Testis (tissue), 3 donors: Measurements from ENCODE around the gene TNFAIP8L1. TPM values are rescaled to one million over a fixed set of nuclear protein-coding genes. Genes with fewer than 3 reads are reported as not detected.

ENCODE experiments used
- DNase-seq: peaks from one replicate; pipeline ENCODE4 v3.0.0-alpha.2; 2019
- H3K27ac ChIP-seq, 2 donors: fragments of 200-600 bp; sonication (generic); one replicate each; pipeline ENCODE4 v1.5.1; 2019
- H3K27me3 ChIP-seq: fragments of 200-600 bp; sonication (generic); one replicate; pipeline ENCODE4 v1.5.1; 2019
- H3K36me3 ChIP-seq: fragments of 200-600 bp; sonication (generic); one replicate; pipeline ENCODE4 v1.5.1; 2017; ENCODE audit warnings: low read depth; ENCODE audit errors: missing control alignments
- H3K4me1 ChIP-seq: fragments of 200-600 bp; sonication (generic); one replicate; pipeline ENCODE4 v1.5.1; 2019
- H3K4me3 ChIP-seq, 2 donors: fragments of 200-600 bp; sonication (generic); one replicate each; pipeline ENCODE4 v1.5.1; 2017 to 2019
- H3K9me3 ChIP-seq: fragments of 200-600 bp; sonication (generic); one replicate; pipeline ENCODE4 v1.5.1; 2017
- POLR2A ChIP-seq: fragments of 450-650 bp; IDR thresholded peaks from one replicate; pipeline ENCODE4 v1.6.1; 2017; ENCODE audit warnings: antibody characterized with exemption, mild to moderate bottlenecking, moderate library complexity
- WGBS, 2 donors: methylation state at CpG; one replicate each; pipeline ENCODE4 v1.1.5; 2018; 5-methylcytosine and 5-hydroxymethylcytosine counted together
- intact Hi-C: fragments of 100-400 bp; cut with DNase I; formaldehyde crosslinking; loops from one replicate; pipeline ENCODE4 v1.15.1; 2023; ENCODE audit warnings: low total_unique reads
- polyA plus RNA-seq: library from polyadenylated mRNA; stranded (reverse); fragments of 350-450 nt; fragmentation: Illumina TruSeq; extraction: RNeasy Lipid Tissue Mini Kit (QIAGEN cat#74804); gene quantifications from one replicate; pipeline ENCODE4 v1.2.3, GENCODE V29; 2014; ENCODE audit warnings: low read depth, low replicate concordance; ENCODE audit not compliant: insufficient read depth
- total RNA-seq, 2 donors: library from RNA; depleted of rRNA; stranded (reverse); fragments of >200 nt; gene quantifications; one replicate each; pipeline ENCODE4 v1.2.3, GENCODE V29; 2016
- TF ChIP-seq, protein P1 (sequence below), 3 experiments: fragments of 450-650 bp in 2 of 3; fragments of 200-600 bp in 1 of 3; sonication (generic) in 1 of 3; IDR thresholded peaks; one replicate each; pipeline ENCODE4 v1.5.1; 2016 to 2019; ENCODE audit warnings: antibody characterized with exemption in 3 of 3, mild to moderate bottlenecking in 2 of 3, moderate library complexity in 1 of 3

Gene TNFAIP8L1
- total and polyA plus RNA-seq, 3 donors from 2014 or later = 9.7 to 15.9 (median 13.4) TPM

DNA sequence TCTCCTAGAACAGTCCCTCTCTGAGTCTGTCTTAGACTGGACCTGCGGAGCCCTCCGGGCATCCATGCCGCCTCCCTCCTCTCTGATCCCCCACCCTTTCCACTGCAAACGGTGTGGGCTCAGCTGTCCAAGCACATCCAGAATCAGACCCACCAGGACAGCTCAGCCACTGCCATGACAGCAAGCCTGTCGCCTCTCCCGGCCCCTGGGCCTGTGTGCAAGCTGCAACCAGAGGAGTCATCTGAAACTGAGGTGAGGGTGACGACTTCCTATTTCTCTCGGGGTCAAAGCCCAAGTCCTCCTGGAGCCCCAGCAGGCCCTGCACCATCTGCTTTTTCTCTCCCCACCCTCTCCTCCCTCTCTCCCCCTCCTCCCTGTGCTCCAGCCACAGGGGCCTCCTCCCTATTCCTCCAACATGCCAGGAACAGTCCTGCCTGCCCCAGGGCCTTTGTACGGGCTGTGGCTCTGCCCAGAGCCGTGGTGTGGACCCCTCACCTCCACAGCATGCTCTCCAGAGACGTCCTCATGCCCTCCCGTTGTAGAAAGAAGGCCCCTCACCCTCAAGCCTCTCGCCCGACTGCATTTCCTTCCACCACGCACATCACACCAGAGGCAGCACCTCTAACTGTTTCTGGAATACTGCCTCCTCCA is 54.3 kb downstream of the TNFAIP8L1 start:
- DNase-seq = no peak
- 92 to 95% methylated on average over 15 of the region's 15 CpGs for WGBS, 2 donors
- TF ChIP-seq POLR2A = no peak
- TF ChIP-seq, protein P1, sequence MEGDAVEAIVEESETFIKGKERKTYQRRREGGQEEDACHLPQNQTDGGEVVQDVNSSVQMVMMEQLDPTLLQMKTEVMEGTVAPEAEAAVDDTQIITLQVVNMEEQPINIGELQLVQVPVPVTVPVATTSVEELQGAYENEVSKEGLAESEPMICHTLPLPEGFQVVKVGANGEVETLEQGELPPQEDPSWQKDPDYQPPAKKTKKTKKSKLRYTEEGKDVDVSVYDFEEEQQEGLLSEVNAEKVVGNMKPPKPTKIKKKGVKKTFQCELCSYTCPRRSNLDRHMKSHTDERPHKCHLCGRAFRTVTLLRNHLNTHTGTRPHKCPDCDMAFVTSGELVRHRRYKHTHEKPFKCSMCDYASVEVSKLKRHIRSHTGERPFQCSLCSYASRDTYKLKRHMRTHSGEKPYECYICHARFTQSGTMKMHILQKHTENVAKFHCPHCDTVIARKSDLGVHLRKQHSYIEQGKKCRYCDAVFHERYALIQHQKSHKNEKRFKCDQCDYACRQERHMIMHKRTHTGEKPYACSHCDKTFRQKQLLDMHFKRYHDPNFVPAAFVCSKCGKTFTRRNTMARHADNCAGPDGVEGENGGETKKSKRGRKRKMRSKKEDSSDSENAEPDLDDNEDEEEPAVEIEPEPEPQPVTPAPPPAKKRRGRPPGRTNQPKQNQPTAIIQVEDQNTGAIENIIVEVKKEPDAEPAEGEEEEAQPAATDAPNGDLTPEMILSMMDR (IDR thresholded peaks at IDR 0.05) = no peak
- Histone ChIP-seq H3K36me3 (no peaks in the 10 kb centered on the region), H3K27ac (no peak overlapping the region), H3K4me3 (no peak overlapping the region), H3K9me3 (no peaks in the 10 kb centered on the region), H3K27me3 (no peaks in the 10 kb centered on the region), H3K4me1 (no peaks in the 10 kb centered on the region)
- intact Hi-C loops = no loop called here

DNA sequence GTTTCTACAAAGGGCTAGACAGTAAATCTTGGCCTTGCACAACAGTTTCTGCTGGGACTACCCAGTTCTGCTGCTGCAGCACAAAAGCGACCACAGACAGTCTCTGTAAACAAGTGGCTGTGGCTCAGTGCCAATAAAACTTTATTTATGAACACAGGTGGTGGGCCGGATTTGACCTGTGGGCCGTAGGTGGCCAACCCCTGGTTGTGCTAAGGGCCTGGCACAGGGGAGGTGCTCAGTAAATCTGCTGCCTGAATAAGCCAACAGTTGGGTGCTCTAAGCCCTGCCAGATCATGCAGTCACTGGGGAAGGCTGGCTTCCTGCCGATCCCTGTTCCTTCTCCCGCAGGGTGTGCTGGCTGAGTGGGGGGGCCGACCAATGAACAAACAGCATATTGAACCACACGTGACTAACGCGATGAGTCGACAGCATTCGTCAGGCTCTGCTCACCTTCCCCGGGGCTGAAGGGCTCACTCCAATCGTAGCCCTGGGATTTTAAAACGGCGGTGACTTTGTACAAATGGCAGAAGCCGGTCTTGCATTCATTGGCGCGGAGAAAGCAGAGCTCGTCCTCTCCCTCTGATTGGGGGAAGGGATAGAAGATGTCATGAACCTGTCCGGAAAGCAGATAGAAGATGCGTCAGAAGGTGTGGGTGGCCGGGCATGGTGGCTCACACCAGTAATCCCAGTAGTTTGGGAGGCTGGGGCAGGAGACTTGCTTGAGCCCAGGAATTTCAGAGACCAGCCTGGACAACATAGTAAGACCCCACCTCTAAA is 55.1 kb downstream of the TNFAIP8L1 start:
- intact Hi-C loops = no loop called here
- 91 to 96% methylated on average over 20 to 22 of the region's 22 CpGs for WGBS, 2 donors
- TF ChIP-seq POLR2A = no peak
- TF ChIP-seq, protein P1 (IDR thresholded peaks at IDR 0.05) = no peak
- Histone ChIP-seq H3K27me3 (no peaks in the 10 kb centered on the region), H3K27ac (no peak overlapping the region), H3K4me3 (no peak overlapping the region), H3K36me3 (no peaks in the 10 kb centered on the region), H3K9me3 (no peaks in the 10 kb centered on the region), H3K4me1 (no peaks in the 10 kb centered on the region)
- DNase-seq = no peak

GRCh38 chr19:4695224-4695731 is 56.0 kb downstream of the TNFAIP8L1 start:
- H3K27ac ChIP-seq = no peak overlapping the region
- H3K36me3 ChIP-seq = no peaks in the 10 kb centered on the region

GRCh38 chr19:4697304-4697703 is 58.0 kb downstream of the TNFAIP8L1 start:
- no peak for DNase-seq
- Histone ChIP-seq H3K27ac (no peak overlapping the region), H3K9me3 (no peaks in the 10 kb centered on the region), H3K27me3 (no peaks in the 10 kb centered on the region), H3K4me3 (no peak overlapping the region), H3K4me1 (no peaks in the 10 kb centered on the region), H3K36me3 (no peaks in the 10 kb centered on the region)
- no peak for TF ChIP-seq POLR2A
- TF ChIP-seq, protein P1 (IDR thresholded peaks at IDR 0.05) = no peak
- intact Hi-C loops = no loop called here
- 94 to 96% methylated on average over 14 of the region's 14 CpGs for WGBS, 2 donors

More at GRCh38 chr19:4695224-4695731, 56.0 kb downstream of the TNFAIP8L1 start:
- Histone ChIP-seq H3K4me3 (no peak overlapping the region), H3K9me3 (no peaks in the 10 kb centered on the region), H3K27me3 (no peaks in the 10 kb centered on the region), H3K4me1 (no peaks in the 10 kb centered on the region)
- intact Hi-C loops = no loop called here
- no peak for TF ChIP-seq POLR2A
- TF ChIP-seq, protein P1 (IDR thresholded peaks at IDR 0.05) = no peak
- 77 to 94% methylated on average over 19 of the region's 19 CpGs for WGBS, 2 donors
- no peak for DNase-seq
